GM12801 (cell line): ENCODE data around the gene RIPOR2.

Source experiments
- TF ChIP-seq, protein P1 (sequence below): IDR thresholded peaks from one replicate; pipeline ENCODE4 v1.5.1; 2011; ENCODE audit warnings: control low read depth; ENCODE audit not compliant: insufficient read length; ENCODE audit errors: extremely low read depth

Gene RIPOR2

GRCh38 chr6:24887545-24888140, 48.1 kb downstream of the RIPOR2 start:
- TF ChIP-seq, protein P1, sequence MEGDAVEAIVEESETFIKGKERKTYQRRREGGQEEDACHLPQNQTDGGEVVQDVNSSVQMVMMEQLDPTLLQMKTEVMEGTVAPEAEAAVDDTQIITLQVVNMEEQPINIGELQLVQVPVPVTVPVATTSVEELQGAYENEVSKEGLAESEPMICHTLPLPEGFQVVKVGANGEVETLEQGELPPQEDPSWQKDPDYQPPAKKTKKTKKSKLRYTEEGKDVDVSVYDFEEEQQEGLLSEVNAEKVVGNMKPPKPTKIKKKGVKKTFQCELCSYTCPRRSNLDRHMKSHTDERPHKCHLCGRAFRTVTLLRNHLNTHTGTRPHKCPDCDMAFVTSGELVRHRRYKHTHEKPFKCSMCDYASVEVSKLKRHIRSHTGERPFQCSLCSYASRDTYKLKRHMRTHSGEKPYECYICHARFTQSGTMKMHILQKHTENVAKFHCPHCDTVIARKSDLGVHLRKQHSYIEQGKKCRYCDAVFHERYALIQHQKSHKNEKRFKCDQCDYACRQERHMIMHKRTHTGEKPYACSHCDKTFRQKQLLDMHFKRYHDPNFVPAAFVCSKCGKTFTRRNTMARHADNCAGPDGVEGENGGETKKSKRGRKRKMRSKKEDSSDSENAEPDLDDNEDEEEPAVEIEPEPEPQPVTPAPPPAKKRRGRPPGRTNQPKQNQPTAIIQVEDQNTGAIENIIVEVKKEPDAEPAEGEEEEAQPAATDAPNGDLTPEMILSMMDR, result no peak

GRCh38 chr6:24883618-24884017, 52.1 kb downstream of the RIPOR2 start:
- TF ChIP-seq, protein P1, result no peak

- TF ChIP-seq, protein P1, result no peak
Observed at GRCh38 chr6:24882835-24883555, 52.8 kb downstream of the RIPOR2 start.

DNA sequence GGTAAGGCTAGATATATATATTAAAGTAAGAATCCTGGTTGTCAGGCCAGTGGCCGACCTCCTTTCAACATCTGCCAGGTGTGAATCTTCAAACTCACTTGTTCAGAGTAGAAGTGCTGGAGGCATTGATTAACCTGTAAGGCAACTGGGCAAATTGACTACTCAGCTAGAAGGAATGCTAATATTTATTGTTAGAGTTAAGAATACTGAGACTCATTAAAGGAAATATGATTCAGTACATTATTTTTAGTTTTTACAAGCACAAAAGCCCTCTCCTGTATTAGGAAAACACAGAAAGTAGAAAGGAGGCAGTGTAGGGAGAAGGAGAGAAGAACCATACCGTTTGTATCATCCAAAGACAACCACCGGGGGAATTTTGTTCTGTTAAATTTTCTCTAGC, 53.5 kb downstream of the RIPOR2 start:
- TF ChIP-seq, protein P1, result no peak

DNA sequence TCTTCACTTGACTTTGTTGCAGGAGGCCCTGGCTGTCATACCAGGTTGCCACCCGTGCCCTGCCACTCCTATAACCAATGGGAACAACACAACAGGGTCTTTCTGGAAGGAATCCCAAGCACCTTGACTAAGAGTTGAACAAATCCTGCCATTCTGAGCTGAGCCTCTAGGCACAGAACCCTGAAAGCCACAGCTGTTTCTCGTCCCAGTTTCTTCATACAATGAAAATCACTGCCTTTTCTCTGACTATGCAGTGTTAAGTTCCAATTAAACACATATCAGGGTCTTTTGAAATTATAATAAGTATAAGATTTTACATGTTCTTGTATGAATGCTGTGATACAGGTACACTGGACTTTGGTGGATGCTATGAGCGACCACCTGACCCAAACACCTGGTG, 54.4 kb downstream of the RIPOR2 start:
- TF ChIP-seq, protein P1, result no peak

GRCh38 chr6:24880451-24880850, 55.3 kb downstream of the RIPOR2 start:
- TF ChIP-seq, protein P1, result no peak

DNA sequence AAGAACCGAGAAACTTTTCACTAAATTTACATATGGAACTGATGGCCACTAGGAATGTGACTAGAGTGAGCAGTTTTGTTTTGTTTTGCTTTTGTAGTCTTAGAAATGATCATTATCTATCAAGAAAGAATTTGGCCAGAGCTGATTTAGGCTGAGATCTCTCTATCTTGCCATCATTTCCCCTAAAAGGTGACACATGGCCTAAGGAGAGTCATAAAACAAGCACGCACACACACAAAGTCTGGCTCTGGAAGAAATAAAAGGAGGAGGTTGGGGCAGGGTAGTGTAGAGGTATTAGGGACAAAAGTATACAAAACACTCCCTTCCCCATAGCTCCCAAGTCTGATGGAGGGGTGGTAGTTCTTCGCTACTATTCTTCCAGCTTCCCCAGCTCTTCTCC, 56.4 kb downstream of the RIPOR2 start:
- TF ChIP-seq, protein P1, result no peak
